Measurements from ENCODE around the gene TTC23. TPM values are rescaled to one million over a fixed set of nuclear protein-coding genes. Genes with fewer than 3 reads are reported as not detected.

TTC23 gene
- total RNA-seq, 2 experiments from 2014 or later: 0.19 to 0.81 TPM

- Histone ChIP-seq H3K4me1 (ENCODE audit: insufficient read depth, low read length) (no peaks in the 10 kb centered on the region), H3K4me3 (ENCODE audit: low read length) (no peak overlapping the region), H3K36me3 (ENCODE audit: insufficient read depth, low read length) (no peaks in the 10 kb centered on the region), H3K9me3 (ENCODE audit: control insufficient read depth in 1 of 2, insufficient read depth in 1 of 2, low read length in 2 of 2) (no peaks in the 10 kb centered on the region), H3K27ac (ENCODE audit: low read depth in 1 of 2, low read length in 2 of 2) (no peak overlapping the region), H3K27me3 (ENCODE audit: control insufficient read depth in 1 of 2, insufficient read depth in 2 of 2, low read length in 2 of 2) (no peaks in the 10 kb centered on the region)
- DNase-seq (no peak), ATAC-seq (ENCODE audit: poor library complexity) (no peak)
- Mint-ChIP-seq H3K4me1 (ENCODE audit: low read depth) (no peaks in the 10 kb centered on the region), H3K9me3 (no peaks in the 10 kb centered on the region), H3K36me3 (ENCODE audit: low read depth) (no peaks in the 10 kb centered on the region), H3K27me3 (no peaks in the 10 kb centered on the region), H3K4me3 (no peak overlapping the region), H3K27ac (no peak overlapping the region)
- ChIA-PET POLR2A (no interaction called here), CTCF (no interaction called here)
- TF ChIP-seq, protein P1, sequence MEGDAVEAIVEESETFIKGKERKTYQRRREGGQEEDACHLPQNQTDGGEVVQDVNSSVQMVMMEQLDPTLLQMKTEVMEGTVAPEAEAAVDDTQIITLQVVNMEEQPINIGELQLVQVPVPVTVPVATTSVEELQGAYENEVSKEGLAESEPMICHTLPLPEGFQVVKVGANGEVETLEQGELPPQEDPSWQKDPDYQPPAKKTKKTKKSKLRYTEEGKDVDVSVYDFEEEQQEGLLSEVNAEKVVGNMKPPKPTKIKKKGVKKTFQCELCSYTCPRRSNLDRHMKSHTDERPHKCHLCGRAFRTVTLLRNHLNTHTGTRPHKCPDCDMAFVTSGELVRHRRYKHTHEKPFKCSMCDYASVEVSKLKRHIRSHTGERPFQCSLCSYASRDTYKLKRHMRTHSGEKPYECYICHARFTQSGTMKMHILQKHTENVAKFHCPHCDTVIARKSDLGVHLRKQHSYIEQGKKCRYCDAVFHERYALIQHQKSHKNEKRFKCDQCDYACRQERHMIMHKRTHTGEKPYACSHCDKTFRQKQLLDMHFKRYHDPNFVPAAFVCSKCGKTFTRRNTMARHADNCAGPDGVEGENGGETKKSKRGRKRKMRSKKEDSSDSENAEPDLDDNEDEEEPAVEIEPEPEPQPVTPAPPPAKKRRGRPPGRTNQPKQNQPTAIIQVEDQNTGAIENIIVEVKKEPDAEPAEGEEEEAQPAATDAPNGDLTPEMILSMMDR (IDR thresholded peaks at IDR 0.05): no peak
- intact Hi-C loops (cut with DNase I, micrococcal nuclease): no loop called here
These were observed 106.8 kb downstream of the TTC23 start for GRCh38 chr15:99142562-99142961.

DNA sequence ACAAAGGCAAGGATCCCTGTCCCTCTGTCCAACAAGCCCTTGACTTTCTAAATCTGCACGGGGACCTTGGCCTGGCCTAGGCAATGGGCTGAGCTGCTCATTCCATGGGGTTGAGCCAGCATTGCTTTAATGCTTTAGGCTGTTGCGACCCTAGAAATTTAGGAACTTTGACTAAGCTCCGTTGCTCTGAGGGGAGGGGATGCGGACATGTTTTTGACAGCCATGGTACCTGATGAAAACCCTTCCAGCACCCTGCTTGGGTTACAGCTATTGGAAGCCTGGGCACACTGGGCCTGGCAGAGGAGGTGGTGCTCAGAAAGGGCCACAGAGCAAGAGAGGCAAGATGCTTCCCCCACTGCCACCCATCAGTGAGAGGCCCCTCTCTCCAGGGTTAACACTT is 107.4 kb downstream of the TTC23 start:
- H3K27ac Mint-ChIP-seq: no peak overlapping the region
- TF ChIP-seq, protein P1 (IDR thresholded peaks at IDR 0.05): no peak
- Histone ChIP-seq H3K27ac (ENCODE audit: low read depth in 1 of 2, low read length in 2 of 2) (no peak overlapping the region), H3K4me1 (ENCODE audit: insufficient read depth, low read length) (no peaks in the 10 kb centered on the region), H3K9me3 (ENCODE audit: control insufficient read depth in 1 of 2, insufficient read depth in 1 of 2, low read length in 2 of 2) (no peaks in the 10 kb centered on the region), H3K27me3 (ENCODE audit: control insufficient read depth in 1 of 2, insufficient read depth in 2 of 2, low read length in 2 of 2) (no peaks in the 10 kb centered on the region), H3K36me3 (ENCODE audit: insufficient read depth, low read length) (no peaks in the 10 kb centered on the region), H3K4me3 (ENCODE audit: low read length) (no peak overlapping the region)
- no peaks in the 10 kb centered on the region for H3K9me3 Mint-ChIP-seq
- H3K4me3 Mint-ChIP-seq: no peak overlapping the region
- ATAC-seq (ENCODE audit: poor library complexity) (no peak), DNase-seq (no peak)
- H3K36me3 Mint-ChIP-seq (ENCODE audit: low read depth): no peaks in the 10 kb centered on the region
- H3K27me3 Mint-ChIP-seq: no peaks in the 10 kb centered on the region
- ChIA-PET POLR2A (no interaction called here), CTCF (no interaction called here)
- no peaks in the 10 kb centered on the region for H3K4me1 Mint-ChIP-seq (ENCODE audit: low read depth)
- intact Hi-C loops (cut with DNase I, micrococcal nuclease): no loop called here

DNA sequence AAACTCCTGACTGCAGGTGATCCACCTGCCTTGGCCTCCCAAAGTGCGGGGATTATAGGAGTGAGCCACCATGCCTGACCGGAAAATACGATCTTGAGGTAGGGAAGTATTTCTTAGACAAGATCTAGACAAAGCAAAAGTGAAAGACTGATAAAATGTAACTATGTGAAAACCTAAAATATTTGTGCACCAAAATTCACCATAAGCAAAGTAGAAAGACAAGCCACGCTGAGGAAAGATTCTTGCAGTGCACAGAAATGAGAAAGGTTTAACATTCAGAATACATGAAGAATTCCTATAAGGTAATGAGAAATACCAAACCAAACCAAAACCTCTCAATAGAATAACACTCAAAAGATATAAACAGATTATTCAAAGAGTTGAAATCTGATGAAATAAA is 108.8 kb downstream of the TTC23 start:
- no peaks in the 10 kb centered on the region for H3K9me3 Mint-ChIP-seq
- H3K4me3 Mint-ChIP-seq: no peak overlapping the region
- H3K4me1 Mint-ChIP-seq (ENCODE audit: low read depth): no peaks in the 10 kb centered on the region
- no peak for DNase-seq
- Histone ChIP-seq H3K9me3 (ENCODE audit: control insufficient read depth in 1 of 2, insufficient read depth in 1 of 2, low read length in 2 of 2) (no peaks in the 10 kb centered on the region), H3K27me3 (ENCODE audit: control insufficient read depth in 1 of 2, insufficient read depth in 2 of 2, low read length in 2 of 2) (no peaks in the 10 kb centered on the region), H3K36me3 (ENCODE audit: insufficient read depth, low read length) (no peaks in the 10 kb centered on the region), H3K4me1 (ENCODE audit: insufficient read depth, low read length) (no peaks in the 10 kb centered on the region), H3K4me3 (ENCODE audit: low read length) (no peak overlapping the region), H3K27ac (ENCODE audit: low read depth in 1 of 2, low read length in 2 of 2) (no peak overlapping the region)
- ChIA-PET POLR2A (no interaction called here), CTCF (no interaction called here)
- H3K27ac Mint-ChIP-seq: no peak overlapping the region
- no peaks in the 10 kb centered on the region for H3K27me3 Mint-ChIP-seq
- ATAC-seq (ENCODE audit: poor library complexity): no peak
- TF ChIP-seq, protein P1 (IDR thresholded peaks at IDR 0.05): no peak
- intact Hi-C loops (cut with DNase I, micrococcal nuclease): no loop called here
- H3K36me3 Mint-ChIP-seq (ENCODE audit: low read depth): no peaks in the 10 kb centered on the region
